Measurements from ENCODE around the gene HTRA3.

HTRA3 gene

DNA sequence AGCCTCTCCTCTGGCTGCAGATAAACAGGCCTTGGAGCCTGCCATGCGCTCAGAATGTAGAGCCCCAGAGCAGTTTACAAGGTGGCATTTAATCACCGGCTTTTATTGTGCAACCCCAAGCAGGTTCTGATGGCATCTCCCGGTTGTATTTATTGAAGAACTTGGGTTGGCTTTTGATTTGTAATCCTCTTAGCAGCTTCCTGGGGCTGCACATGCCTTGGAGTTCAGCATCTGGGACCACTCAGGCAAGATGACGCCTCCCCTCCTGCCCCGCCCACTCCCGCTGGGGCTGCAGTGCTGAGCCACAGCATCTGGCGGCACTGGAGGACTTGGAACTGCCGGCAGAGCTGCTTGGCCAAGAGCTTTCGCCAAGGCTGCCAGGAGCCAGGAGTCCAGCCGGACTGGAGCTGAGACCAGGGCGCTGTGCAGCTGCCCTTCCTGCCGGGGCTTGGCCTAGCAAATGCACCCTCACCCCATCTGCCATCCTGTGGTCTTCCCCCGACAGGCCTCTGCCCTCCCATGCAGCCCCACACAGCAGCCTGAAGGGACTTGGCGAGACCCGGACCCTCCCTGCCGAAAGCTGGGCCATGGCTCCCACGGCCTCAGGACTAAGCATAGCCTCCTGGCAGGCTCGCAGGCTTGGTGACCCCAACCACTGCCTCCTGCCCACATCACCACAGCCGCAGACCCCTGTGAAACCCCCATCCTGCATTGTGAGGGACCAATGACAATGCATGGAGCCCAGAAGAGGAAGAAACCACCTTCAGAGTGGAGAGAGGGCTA, 5.4 kb downstream of the HTRA3 start:
- TF ChIP-seq, protein P1, sequence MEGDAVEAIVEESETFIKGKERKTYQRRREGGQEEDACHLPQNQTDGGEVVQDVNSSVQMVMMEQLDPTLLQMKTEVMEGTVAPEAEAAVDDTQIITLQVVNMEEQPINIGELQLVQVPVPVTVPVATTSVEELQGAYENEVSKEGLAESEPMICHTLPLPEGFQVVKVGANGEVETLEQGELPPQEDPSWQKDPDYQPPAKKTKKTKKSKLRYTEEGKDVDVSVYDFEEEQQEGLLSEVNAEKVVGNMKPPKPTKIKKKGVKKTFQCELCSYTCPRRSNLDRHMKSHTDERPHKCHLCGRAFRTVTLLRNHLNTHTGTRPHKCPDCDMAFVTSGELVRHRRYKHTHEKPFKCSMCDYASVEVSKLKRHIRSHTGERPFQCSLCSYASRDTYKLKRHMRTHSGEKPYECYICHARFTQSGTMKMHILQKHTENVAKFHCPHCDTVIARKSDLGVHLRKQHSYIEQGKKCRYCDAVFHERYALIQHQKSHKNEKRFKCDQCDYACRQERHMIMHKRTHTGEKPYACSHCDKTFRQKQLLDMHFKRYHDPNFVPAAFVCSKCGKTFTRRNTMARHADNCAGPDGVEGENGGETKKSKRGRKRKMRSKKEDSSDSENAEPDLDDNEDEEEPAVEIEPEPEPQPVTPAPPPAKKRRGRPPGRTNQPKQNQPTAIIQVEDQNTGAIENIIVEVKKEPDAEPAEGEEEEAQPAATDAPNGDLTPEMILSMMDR (IDR thresholded peaks at IDR 0.05; ENCODE audit: borderline replicate concordance, control extremely low read depth, extremely low read depth, insufficient read depth, missing control alignments) = no peak
- DNase-seq (ENCODE audit: low spot score) = no peak
- in situ Hi-C loops (cut with MboI; ENCODE audit: low sequenced_read_pairs, unreplicated experiment) = no loop called here

DNA sequence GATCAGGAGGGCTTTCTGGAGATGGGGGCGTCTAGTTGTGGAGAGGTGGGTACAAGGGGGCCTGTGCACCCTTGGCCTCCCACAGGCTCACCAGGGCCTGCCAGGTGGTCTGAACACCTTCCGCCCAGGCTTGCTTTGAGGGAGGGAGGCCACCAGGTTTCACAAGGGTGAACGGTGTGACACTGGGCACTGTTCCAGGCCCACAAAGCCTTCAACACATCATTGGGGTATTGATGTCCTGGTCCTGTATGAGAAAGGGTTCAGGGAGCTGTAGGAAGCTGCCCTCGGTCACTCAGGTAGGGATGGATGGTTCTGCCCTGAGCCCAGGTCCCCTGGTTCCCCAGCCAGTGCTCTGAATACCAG, 6.0 kb downstream of the HTRA3 start:
- DNase-seq (ENCODE audit: low spot score) = no peak
- in situ Hi-C loops (cut with MboI; ENCODE audit: low sequenced_read_pairs, unreplicated experiment) = no loop called here
- TF ChIP-seq, protein P1 (IDR thresholded peaks at IDR 0.05; ENCODE audit: borderline replicate concordance, control extremely low read depth, extremely low read depth, insufficient read depth, missing control alignments) = no peak

DNA sequence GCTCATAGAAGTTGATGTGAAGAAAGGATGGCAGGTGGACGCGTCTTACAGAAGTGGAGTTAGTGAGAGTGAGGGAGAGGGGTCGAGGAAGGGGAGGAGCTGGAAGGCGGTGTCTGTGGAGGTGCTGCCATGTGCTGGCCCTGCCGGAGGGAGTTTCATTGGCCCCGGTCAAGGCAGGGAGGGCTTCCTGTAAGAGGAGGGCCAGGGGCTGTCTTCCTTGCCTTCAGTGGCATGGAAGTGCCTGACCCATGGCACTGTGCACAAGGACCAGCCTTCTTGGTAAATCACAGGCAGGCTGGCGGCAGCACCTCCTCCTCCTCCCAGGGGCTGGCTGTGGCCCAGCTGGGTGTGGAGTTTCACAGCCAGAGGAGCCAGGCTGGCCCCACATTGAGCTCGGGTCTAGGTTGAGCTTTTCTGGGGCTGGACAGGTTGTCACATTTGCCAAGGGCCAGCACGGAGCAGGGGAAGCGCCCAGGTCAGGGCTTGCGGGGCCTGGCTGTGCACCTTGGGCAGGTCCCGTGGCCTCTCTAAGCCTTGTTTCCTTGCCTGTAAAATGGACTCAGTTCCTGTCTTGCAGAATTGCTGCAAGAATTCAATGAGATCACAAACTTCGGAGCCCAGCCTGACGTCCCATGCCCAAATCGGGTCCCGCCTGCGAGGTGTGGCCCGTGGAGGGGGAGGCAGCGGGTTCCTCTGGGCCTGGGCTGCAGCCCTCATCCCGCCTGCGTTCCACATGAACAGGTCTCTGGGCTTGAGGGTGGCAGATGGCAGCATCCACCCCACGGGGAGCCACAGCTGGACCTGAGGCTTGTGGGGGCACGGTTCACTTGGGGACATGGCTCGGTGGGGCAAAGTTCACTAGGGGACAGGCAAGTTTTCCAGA, 7.0 kb downstream of the HTRA3 start:
- no peak for DNase-seq (ENCODE audit: low spot score)
- in situ Hi-C loops (cut with MboI; ENCODE audit: low sequenced_read_pairs, unreplicated experiment) = no loop called here
- TF ChIP-seq, protein P1 (IDR thresholded peaks at IDR 0.05; ENCODE audit: borderline replicate concordance, control extremely low read depth, extremely low read depth, insufficient read depth, missing control alignments) = no peak

DNA sequence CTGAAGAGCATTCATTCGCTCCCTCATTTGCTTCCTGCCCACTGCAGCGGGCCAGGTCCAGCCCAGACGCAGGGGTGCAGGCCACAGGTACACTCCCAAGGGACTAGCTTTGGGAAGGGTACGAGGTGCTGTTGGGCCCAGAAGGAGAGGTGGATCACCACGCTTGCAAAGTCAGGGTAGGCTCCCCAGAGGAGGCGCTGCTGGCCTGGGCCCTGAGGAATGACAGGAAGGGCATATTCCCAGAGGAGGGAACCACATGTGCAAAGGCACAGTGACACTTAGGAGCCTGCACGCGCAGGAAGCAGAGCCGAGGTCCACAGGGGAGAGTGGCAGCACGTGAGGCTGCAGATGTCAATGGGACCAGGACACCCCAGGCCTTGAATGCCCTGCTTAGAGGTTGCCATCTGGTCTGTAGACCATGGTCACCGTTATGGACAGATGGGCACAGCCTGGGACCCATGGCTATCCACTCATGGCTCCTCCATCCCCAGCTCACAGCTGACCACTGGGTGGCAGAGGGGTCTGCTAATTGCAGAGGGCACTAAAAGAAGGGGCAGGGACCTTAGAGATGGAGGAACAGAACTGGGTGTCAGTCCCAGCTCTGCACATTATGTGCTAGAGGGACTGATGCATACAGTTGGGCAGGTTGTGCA, 7.9 kb downstream of the HTRA3 start:
- TF ChIP-seq, protein P1 (IDR thresholded peaks at IDR 0.05; ENCODE audit: borderline replicate concordance, control extremely low read depth, extremely low read depth, insufficient read depth, missing control alignments) = no peak
- no peak for DNase-seq (ENCODE audit: low spot score)
- in situ Hi-C loops (cut with MboI; ENCODE audit: low sequenced_read_pairs, unreplicated experiment) = no loop called here

DNA sequence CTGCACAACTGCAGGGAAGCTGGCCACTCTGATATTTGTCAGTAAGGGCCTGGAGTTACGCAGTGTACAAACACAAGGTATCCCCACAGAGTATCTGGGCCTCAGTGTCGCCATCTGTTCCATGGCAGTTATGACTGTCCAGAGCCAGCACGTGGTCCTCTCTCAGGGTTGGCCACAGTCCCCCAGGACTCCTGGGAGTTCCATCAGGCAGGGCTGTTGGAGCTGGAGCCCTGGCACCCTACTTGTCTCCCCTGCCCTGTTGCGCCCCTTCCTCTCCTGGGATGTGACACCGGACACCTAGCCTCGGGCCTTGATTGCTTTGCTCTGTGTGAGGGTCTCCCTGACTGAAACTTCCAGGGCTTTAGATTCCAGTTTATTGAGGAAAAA, 8.4 kb downstream of the HTRA3 start:
- TF ChIP-seq, protein P1 (IDR thresholded peaks at IDR 0.05; ENCODE audit: borderline replicate concordance, control extremely low read depth, extremely low read depth, insufficient read depth, missing control alignments) = no peak
- in situ Hi-C loops (cut with MboI; ENCODE audit: low sequenced_read_pairs, unreplicated experiment) = no loop called here
- DNase-seq (ENCODE audit: low spot score) = no peak

Measured in GM13976 (cell line).